IPS-NIHi7 (cell line): ENCODE results near the gene OTULINL.

Experiments used
- DNase-seq: peaks from one replicate; pipeline ENCODE4 v3.0.0; 2012; ENCODE audit warnings: mixed read lengths; ENCODE audit errors: extremely low spot score

Gene OTULINL

DNA sequence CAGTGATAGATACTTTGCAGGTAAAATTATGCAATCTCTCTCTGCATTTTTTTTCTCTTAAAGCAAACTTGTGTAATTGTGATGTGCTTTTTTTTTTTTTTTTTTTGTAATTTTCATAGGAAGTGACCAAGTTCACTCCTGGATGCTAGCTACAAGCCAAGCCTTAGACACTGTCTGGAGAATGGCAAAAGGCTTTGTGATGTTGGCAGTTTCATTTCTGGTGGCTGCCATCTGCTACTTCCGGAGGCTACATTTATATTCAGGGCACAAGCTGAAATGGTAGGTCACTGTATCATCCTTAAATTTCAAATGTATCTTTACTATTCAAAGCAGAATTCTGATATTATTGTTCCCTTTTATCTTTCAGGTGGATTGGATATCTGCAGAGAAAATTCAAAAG is 19.3 kb downstream of the OTULINL start:
- no peak for DNase-seq

DNA sequence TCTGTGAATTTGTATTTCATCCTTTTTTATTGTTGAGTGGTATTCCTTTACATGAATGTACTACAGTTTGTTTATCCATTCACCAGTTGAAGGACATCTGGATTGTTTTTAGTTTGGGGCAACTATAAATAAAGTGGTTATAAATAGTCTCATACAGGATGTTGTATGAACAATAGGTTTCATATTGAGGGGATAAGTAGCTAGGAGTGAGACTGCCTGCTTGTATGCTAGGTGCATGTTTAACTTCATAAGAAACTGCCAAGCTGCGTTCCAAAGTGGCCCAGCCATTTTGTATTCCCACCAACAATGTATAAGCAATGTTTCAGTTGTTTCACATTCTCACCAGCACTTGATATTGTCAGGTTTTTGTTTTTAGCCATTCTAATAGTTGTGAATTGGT is 21.5 kb downstream of the OTULINL start:
- no peak for DNase-seq

DNA sequence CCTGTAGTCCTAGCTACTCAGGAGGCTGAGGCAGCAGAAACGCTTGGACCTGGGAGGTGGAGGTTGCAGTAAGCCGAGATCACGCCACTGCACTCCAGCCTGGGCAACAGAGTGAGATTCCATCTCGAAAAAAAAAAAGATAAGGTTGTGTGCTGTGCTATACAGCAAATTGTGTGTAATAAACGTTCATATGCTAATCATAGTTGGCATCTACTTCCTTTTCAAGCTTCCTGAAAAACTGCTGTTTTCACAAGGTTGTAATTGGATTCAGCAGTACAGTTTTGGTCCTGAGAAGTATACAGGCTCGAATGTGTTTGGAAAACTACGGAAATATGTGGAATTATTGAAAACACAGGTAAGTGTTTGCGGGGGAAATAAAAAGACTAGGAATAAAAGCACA is 25.5 kb downstream of the OTULINL start:
- no peak for DNase-seq

DNA sequence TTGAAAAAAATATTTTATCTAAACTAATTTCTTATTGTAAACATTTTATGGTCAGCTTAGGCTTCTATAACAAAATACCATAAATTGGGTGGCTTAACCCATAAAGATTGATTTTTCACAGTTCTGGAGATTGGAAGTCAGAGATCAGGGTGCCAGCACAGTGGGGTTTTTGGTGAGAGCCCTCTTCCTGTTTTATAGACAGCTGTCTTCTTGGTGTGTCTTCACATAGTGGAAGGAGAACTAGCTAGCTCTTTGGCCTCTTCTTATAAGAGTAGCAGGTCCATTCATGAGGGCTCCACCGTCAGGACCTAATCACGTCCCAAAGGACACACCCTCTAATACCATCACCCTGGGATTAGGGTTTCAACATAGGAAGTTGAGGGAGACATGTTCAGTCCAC is 26.6 kb downstream of the OTULINL start:
- no peak for DNase-seq

DNA sequence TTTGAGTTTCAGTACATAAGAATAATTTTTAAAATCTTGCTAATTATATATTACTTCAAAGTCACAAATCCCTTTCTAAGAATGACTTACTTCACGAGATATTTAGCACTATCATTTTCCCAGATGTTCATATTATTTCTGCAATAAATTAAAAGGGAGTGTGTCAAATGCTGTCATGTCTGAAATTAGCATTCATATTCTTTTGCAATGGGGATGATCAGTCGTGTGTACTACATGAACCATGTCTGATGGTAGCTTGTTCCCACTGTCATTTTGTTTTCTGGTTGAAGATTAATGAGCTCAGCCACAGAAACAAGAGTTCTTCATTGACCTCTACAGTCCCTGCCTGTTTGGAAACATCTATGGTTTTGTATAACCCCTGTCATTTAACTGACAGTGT is 30.1 kb downstream of the OTULINL start:
- no peak for DNase-seq

DNA sequence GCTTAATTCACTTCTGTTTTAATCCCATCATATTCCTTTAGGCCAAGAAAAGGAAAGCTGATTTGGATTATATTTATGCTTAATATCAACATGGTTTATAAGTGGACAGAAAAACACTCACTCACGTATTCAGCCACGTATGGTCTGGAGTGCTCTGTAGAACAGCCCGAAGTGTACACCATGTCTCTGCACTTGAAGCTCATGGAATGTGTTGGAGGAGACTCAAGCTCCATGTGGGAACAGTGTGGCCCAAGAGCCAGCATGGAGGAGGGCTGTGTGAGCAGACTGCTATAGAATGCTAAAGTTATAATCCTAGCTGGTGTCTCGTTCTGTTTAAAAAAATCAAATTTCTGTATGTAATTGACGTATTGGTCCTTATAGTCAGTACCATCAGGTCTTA is 32.9 kb downstream of the OTULINL start:
- DNase-seq, result no peak

DNA sequence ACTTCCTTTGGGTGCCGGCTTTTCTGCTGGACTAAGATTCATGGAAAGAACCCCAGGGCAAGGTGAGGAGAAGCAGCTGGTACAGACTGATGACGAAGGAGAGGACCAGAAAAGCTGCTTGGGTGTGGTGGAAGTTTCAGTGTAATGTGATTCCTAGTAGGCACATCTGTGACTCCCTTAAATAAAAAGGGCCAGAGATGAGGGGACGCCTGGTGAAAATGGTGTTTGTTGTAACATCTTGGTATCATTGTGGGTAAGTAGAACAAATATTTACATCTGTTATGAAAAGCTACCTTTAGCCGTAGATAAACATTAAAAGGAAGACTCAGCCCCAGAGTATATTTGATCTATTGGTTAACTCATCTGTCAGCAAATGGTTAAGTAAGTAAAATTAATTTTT is 33.8 kb downstream of the OTULINL start:
- DNase-seq, result no peak

DNA sequence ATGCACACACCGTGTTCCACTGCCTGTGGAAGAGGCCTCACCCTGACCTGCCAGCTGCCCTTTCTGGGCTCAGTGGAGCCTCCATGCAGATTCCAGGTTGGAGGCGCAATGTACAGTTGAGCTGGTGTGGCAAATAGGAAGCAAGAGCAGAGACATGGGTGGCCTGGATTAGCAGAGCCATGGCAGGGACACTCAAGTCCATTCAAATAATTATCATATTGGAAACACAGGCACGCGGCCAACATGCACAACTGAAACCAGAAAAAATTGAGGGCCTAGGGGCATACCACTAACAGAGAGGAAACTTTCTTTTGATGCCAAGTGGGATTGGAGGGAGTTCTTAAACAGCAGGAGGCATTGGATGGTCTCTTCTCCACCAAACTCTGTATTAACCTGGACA is 35.8 kb downstream of the OTULINL start:
- DNase-seq, result no peak

DNA sequence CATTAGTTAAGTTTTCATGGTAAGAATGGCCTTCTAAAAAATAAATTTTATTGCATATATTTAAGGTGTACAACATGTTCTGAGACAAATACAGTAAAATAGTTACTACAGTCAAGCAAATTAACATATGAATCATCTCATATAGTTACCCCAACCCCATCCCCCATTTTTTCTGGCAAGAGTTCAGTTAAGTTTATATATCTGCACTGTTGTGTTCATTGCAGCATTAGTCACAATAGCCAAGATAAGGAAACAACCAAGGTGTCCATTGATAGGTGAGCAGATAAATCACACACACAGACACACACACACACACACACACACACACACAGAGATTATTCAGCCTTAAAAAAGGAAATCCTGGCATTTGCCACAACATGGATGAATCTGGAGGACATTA is 45.7 kb downstream of the OTULINL start:
- no peak for DNase-seq

DNA sequence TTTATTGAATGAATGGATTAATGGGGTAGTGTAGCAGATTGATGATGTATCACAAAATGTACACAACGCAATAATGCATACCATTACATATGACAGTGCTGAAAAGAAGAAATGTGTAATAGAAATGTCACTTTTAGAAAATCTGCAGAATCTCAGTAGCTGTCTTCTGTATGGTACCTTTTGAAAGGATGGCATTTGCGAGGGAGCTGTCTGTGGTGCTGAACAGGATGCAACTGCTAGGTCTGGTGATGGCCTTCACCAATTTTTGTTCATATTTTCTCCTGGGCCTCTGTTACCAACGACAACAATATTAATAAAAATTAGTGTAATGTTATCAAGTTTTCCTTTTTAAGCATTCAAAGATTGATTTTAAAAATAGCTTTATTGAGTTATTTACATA is 46.8 kb downstream of the OTULINL start:
- DNase-seq, result peak; percentile 75

DNA sequence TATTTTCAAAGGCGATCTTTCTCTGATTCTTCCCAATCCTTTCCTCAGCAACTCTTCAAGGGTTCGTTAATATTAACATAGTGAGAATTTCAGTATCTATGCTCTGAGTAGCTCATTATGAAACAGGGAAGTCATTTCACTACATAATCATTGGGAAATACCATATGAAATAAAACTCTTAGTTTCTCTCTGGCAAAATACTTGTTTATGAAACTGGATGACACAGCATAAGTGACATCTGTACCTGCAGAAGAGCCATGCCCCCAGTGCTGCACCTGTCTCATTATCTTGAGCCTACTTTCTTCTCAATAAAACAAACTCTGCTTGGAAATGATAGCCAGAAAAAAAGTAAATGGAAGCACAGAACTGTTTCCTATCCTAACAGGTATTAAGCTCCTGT is 49.1 kb downstream of the OTULINL start:
- DNase-seq, result no peak

DNA sequence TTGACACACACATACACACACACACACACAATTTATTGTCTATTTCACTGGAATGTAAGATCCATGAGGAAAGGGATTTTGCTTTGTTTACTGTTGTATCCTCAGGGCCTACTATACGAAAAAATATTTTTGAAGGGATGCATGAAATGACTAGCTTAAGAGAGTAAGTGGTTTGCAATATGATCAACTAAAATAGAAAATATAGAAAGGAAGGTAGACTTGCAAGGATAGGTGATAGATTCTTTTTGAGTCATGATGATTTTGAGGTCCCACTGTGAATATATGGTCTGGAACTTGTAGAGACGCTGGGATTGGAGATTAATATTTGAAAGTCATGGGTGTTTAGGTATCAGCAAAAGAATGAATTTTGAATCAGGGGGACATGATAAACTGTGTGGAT is 54.1 kb downstream of the OTULINL start:
- DNase-seq, result no peak

DNA sequence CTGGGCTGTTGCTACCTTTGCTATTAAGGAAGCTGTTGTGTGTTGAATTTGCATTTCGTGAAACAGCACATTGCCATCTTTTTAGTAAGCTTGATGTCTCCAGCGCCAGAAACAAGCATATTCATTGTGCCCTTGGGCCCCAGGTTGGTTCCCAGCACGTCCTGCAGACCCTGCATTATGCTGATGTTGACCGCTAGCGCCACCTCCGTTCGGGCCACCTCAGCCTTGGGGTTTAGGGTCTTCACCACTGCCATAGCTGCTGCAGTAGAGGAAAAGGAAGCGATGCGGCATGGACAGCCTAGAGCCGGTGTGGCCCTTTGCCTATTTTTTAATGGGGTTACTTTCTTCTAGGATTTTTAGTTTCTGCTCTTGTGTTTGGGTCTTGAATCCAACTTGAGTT is 59.2 kb downstream of the OTULINL start:
- peak; percentile 45 for DNase-seq

DNA sequence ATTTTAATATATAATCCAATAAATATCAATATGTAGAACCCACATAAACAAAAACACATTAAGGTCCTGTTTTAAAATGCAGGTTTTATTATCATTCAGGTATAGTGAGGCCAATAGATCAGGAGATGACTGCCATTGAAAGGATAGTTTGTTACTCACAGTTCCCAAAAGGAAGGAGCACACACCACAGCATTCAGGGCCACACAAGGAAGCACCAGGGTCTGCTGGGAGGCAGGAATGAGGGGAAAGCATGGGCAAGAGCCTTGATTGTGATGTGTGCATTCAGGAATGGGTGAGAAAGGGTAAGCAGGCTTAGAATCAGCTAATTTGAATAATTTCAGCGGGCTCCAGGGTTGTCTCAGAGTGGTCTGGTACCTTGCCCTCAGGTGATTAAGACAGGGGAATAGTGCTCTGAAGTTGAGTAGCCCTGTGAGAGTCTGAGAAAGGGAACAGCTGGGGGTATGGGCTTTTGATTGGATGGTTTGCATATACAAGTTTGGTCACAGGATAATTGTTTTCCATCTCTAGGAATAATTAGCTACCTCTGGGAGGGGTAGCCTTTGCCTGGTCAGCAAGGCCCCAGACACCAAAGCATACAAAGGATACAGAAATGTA is 63.1 kb downstream of the OTULINL start:
- no peak for DNase-seq

DNA sequence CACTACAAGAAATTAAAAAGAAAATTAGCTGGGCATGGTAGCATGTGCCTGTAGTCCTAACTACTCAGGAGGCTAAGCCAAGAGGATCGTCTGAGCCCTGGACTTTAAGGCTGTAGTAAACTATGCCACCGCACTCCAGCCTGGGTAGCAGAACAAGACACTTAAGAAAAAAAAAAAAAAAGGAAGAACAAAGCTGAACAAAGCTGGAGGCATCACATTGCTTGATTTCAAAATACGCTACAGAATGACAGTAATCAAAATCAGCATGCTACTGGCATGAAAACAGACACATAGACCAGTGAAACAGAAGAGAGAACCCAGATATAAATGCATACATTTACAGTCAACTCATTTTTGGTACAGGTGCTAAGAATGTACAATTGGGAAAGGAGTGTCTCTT is 68.5 kb downstream of the OTULINL start:
- no peak for DNase-seq

DNA sequence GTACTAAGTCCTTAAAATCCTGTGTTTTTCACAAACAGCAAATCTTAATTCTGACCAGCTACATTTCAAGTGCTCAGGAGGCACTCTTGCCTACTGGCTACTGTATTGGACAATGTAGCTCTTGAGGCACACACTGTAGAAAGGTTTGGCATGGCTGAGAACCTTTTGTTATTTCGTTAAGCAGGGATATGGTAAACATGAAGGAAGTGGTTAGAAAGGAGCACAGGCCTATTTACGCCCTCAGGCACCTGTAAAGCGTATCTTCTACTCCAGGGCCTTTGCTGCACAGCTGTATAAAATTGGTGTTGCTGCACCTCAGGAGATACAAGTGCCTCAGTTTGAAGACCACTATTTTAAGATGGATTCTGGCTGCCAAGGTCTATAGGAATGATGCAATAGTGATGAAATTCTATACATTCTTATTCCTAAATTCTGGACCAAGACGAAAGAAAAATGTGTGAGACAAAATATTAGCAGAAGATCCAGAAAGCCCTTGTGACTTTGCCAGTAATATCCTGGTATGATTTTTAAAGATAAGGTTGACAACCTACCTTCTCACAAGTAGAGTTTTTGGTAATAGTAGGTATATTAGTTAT is 73.7 kb downstream of the OTULINL start:
- DNase-seq, result no peak

DNA sequence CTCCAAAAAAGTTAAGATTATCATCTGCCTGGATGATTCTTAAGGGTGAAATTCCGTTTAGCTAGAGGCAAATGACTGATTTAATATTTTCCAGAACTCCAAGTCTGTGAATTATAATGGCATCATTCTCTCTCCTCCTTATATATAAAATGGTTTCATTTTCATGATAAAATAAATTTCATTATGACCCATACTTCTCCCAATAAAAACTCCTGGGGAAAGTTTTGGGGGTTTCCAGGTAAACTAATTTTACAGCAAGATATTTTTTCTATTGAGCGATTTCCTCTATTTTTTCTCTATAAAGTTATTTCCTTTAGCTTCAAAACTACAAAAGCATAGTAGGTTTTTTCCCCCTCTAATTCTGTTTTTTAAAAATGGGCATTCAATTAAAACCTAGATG is 75.3 kb downstream of the OTULINL start:
- DNase-seq, result no peak

DNA sequence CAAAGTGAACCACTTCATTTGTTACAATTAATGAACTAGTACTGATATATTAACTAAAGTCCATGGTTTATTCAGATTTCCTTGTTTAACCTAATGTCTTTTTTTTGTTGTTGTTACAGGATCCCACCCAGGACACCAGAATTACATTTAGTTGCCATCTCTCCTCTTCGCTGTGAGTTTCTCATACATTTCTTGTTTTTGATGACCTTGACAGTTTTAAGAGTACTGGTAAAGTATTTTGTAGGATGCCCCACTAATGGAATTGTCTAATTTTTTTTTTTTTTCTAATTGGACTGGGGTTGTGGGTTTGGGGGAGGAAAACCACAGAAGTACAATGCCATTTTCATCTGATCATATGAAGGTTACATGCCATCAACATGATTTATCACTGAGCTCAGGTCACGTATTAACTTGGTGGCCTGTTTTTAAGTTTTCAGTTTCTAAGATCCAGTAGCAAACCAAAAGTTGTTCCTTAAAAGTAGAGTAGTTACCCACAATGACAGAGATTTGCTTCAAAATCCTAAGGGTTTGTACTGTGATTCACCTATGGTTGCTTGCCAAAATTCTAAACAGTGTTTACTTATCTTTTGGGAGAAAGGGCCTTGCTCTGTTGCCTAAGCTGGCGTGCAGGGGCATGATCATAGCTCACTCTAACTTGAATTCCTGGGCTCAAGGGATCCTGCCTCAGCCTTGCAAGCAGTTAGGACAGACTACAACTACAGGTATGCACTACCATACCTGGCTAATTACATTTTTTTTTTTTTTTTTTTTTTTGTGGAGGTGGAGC is 78.4 kb downstream of the OTULINL start:
- no peak for DNase-seq

DNA sequence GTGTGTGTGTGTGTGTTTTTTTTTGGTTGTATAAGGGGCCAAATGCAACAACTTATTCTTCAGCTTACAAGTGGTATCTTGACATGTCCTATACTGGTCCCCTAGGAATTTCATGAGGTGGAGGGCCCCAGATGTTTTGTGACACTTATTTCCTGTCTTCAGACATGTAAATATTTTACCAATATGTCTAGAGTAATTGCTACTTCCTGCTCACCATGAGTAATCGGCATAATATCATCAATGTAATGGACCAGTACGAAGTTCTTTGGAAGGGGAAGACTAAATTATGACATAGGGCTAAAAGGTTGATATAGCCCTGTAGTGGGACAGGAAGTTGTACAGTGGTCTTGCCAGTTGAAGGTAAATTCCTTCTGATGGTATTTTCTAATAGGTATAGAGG is 79.2 kb downstream of the OTULINL start:
- DNase-seq, result no peak
